Stimulated activated memory B cell treated with anti-CD40 and anti-IgM and Interleukin-4, amounts not matched to agents 10 μg/mL and 1 μg/mL and 100 μg/mL, for 72 hours (primary cell): Measurements from ENCODE around the gene DEUP1.
A peak's percentile ranks its signal among the peaks of the same experiment; 100 is the strongest.
"Not testable (repeated sequence)": the region's sequence is repeated elsewhere in the genome, so short reads cannot be mapped to it uniquely, and the experiment has no call there.

ENCODE experiments used
- ATAC-seq: fragments of 150-1000 bp; cut with Tn5 transposase; 2 replicates; pipeline ENCODE4 v1.10.0; 2021
- H3K27ac Mint-ChIP-seq: one replicate; pipeline ENCODE4 v1.8.0; 2022; ENCODE audit warnings: mild to moderate bottlenecking, mixed read lengths
- H3K27me3 Mint-ChIP-seq: one replicate; pipeline ENCODE4 v1.8.0; 2022; ENCODE audit warnings: mixed read lengths
- H3K36me3 Mint-ChIP-seq: one replicate; pipeline ENCODE4 v1.8.0; 2022; ENCODE audit warnings: mixed read lengths
- H3K4me1 Mint-ChIP-seq: one replicate; pipeline ENCODE4 v1.8.0; 2022; ENCODE audit warnings: mixed read lengths
- H3K4me3 Mint-ChIP-seq: one replicate; pipeline ENCODE4 v1.8.0; 2022; ENCODE audit warnings: mild to moderate bottlenecking, moderate library complexity, mixed read lengths
- H3K9me3 Mint-ChIP-seq: one replicate; pipeline ENCODE4 v1.8.0; 2022; ENCODE audit warnings: mixed read lengths

DEUP1 gene

GRCh38 chr11:93330446-93330984 lies at the start of gene DEUP1:
Gene DEUP1, plus strand, starts transcription at chr11:93330742. Its CDS starts 1,518 bp downstream, at chr11:93332260.
- H3K4me3 Mint-ChIP-seq, result no peak within 1 kb of the TSS
- no peaks in the 10 kb centered on the region for H3K9me3 Mint-ChIP-seq
- no peaks in the 10 kb centered on the region for H3K36me3 Mint-ChIP-seq
- no peak within 1 kb of the TSS for H3K27ac Mint-ChIP-seq
- H3K27me3 Mint-ChIP-seq, result peaks cover 26% of the 10 kb centered on the region
- H3K4me1 Mint-ChIP-seq, result no peaks in the 10 kb centered on the region
- ATAC-seq, result peak; percentile 22

GRCh38 chr11:93285430-93285829 lies 45.1 kb upstream of the DEUP1 start:
- Mint-ChIP-seq H3K36me3 (no peaks in the 10 kb centered on the region), H3K4me1 (no peaks in the 10 kb centered on the region), H3K9me3 (peaks cover 3% of the 10 kb centered on the region), H3K27me3 (peaks cover 22% of the 10 kb centered on the region), H3K27ac (no peak overlapping the region), H3K4me3 (no peak overlapping the region)
- no peak for ATAC-seq

- Mint-ChIP-seq H3K27ac (no peak overlapping the region), H3K27me3 (peaks cover 33% of the 10 kb centered on the region), H3K4me1 (no peaks in the 10 kb centered on the region), H3K4me3 (no peak overlapping the region), H3K9me3 (peaks cover 3% of the 10 kb centered on the region), H3K36me3 (no peaks in the 10 kb centered on the region)
- no peak for ATAC-seq
Observed at GRCh38 chr11:93287434-93287833, 43.1 kb upstream of the DEUP1 start.

GRCh38 chr11:93288079-93288478 lies 42.5 kb upstream of the DEUP1 start:
- peaks cover 3% of the 10 kb centered on the region for H3K9me3 Mint-ChIP-seq
- H3K4me3 Mint-ChIP-seq, result no peak overlapping the region
- ATAC-seq, result peak; percentile 45
- H3K4me1 Mint-ChIP-seq, result no peaks in the 10 kb centered on the region
- no peaks in the 10 kb centered on the region for H3K36me3 Mint-ChIP-seq
- H3K27ac Mint-ChIP-seq, result no peak overlapping the region
- H3K27me3 Mint-ChIP-seq, result peaks cover 33% of the 10 kb centered on the region

- peaks cover 3% of the 10 kb centered on the region for H3K9me3 Mint-ChIP-seq
- peaks cover 33% of the 10 kb centered on the region for H3K27me3 Mint-ChIP-seq
- no peak overlapping the region for H3K4me3 Mint-ChIP-seq
- no peaks in the 10 kb centered on the region for H3K36me3 Mint-ChIP-seq
- no peak overlapping the region for H3K27ac Mint-ChIP-seq
- H3K4me1 Mint-ChIP-seq, result no peaks in the 10 kb centered on the region
- peak; percentile 32 for ATAC-seq
Observed at GRCh38 chr11:93288767-93289166, 41.8 kb upstream of the DEUP1 start.

- Mint-ChIP-seq H3K27ac (no peak overlapping the region), H3K4me3 (no peak overlapping the region), H3K4me1 (no peaks in the 10 kb centered on the region), H3K9me3 (peaks cover 3% of the 10 kb centered on the region), H3K27me3 (peaks cover 33% of the 10 kb centered on the region), H3K36me3 (no peaks in the 10 kb centered on the region)
- no peak for ATAC-seq
Observed at GRCh38 chr11:93289782-93290463, 40.6 kb upstream of the DEUP1 start.

GRCh38 chr11:93291110-93291509 lies 39.4 kb upstream of the DEUP1 start:
- H3K27ac Mint-ChIP-seq, result no peak overlapping the region
- no peaks in the 10 kb centered on the region for H3K4me1 Mint-ChIP-seq
- H3K4me3 Mint-ChIP-seq, result no peak overlapping the region
- peaks cover 3% of the 10 kb centered on the region for H3K9me3 Mint-ChIP-seq
- peaks cover 33% of the 10 kb centered on the region for H3K27me3 Mint-ChIP-seq
- ATAC-seq, result no peak
- no peaks in the 10 kb centered on the region for H3K36me3 Mint-ChIP-seq

GRCh38 chr11:93291898-93292297 lies 38.6 kb upstream of the DEUP1 start:
- no peaks in the 10 kb centered on the region for H3K36me3 Mint-ChIP-seq
- peaks cover 30% of the 10 kb centered on the region for H3K27me3 Mint-ChIP-seq
- no peak for ATAC-seq
- no peak overlapping the region for H3K27ac Mint-ChIP-seq
- peaks cover 1% of the 10 kb centered on the region for H3K9me3 Mint-ChIP-seq
- H3K4me3 Mint-ChIP-seq, result no peak overlapping the region
- H3K4me1 Mint-ChIP-seq, result no peaks in the 10 kb centered on the region

- no peak for ATAC-seq
Observed at GRCh38 chr11:93295921-93296575, 34.5 kb upstream of the DEUP1 start.

GRCh38 chr11:93303689-93304088 lies 26.9 kb upstream of the DEUP1 start:
- no peak overlapping the region for H3K27ac Mint-ChIP-seq
- no peaks in the 10 kb centered on the region for H3K4me1 Mint-ChIP-seq
- peaks cover 6% of the 10 kb centered on the region for H3K9me3 Mint-ChIP-seq
- peaks cover 23% of the 10 kb centered on the region for H3K27me3 Mint-ChIP-seq
- no peak overlapping the region for H3K4me3 Mint-ChIP-seq
- H3K36me3 Mint-ChIP-seq, result no peaks in the 10 kb centered on the region
- peak; percentile 41 for ATAC-seq

More at GRCh38 chr11:93295921-93296575, 34.5 kb upstream of the DEUP1 start:
- Mint-ChIP-seq H3K36me3 (no peaks in the 10 kb centered on the region), H3K4me3 (no peak overlapping the region), H3K9me3 (no peaks in the 10 kb centered on the region), H3K27me3 (peaks cover 27% of the 10 kb centered on the region), H3K27ac (no peak overlapping the region), H3K4me1 (no peaks in the 10 kb centered on the region)

GRCh38 chr11:93314399-93314798 lies 16.1 kb upstream of the DEUP1 start:
- H3K4me3 Mint-ChIP-seq, H3K36me3 Mint-ChIP-seq, ATAC-seq, H3K27ac Mint-ChIP-seq, H3K4me1 Mint-ChIP-seq: not testable (repeated sequence)
- H3K9me3 Mint-ChIP-seq, result peaks cover 37% of the 10 kb centered on the region
- peaks cover 12% of the 10 kb centered on the region for H3K27me3 Mint-ChIP-seq

- Mint-ChIP-seq H3K27ac (no peak overlapping the region), H3K36me3 (no peaks in the 10 kb centered on the region), H3K9me3 (peaks cover 21% of the 10 kb centered on the region), H3K4me1 (no peaks in the 10 kb centered on the region), H3K27me3 (peaks cover 22% of the 10 kb centered on the region), H3K4me3 (no peak overlapping the region)
- ATAC-seq, result no peak
Observed at GRCh38 chr11:93319224-93319839, 11.2 kb upstream of the DEUP1 start.

GRCh38 chr11:93320230-93320629 lies 10.3 kb upstream of the DEUP1 start:
- Mint-ChIP-seq H3K9me3 (peaks cover 15% of the 10 kb centered on the region), H3K27me3 (peaks cover 22% of the 10 kb centered on the region), H3K27ac (no peak overlapping the region), H3K4me3 (no peak overlapping the region), H3K36me3 (no peaks in the 10 kb centered on the region), H3K4me1 (no peaks in the 10 kb centered on the region)
- no peak for ATAC-seq

- Mint-ChIP-seq H3K9me3 (peaks cover 5% of the 10 kb centered on the region), H3K27me3 (peaks cover 22% of the 10 kb centered on the region), H3K27ac (no peak overlapping the region), H3K36me3 (no peaks in the 10 kb centered on the region), H3K4me1 (no peaks in the 10 kb centered on the region), H3K4me3 (no peak overlapping the region)
- no peak for ATAC-seq
Observed at GRCh38 chr11:93322207-93322606, 8.3 kb upstream of the DEUP1 start.

GRCh38 chr11:93323747-93324146 lies 6.8 kb upstream of the DEUP1 start:
- no peak overlapping the region for H3K4me3 Mint-ChIP-seq
- peaks cover 15% of the 10 kb centered on the region for H3K27me3 Mint-ChIP-seq
- H3K4me1 Mint-ChIP-seq, result no peaks in the 10 kb centered on the region
- ATAC-seq, result no peak
- no peak overlapping the region for H3K27ac Mint-ChIP-seq
- no peaks in the 10 kb centered on the region for H3K36me3 Mint-ChIP-seq
- no peaks in the 10 kb centered on the region for H3K9me3 Mint-ChIP-seq
